Keratinocyte (primary cell): ENCODE measurements around the gene GARRE1.

Source experiments
- CTCF ChIP-seq, 3 experiments: IDR thresholded peaks in 1 of 3; conservative IDR thresholded peaks in 1 of 3; optimal IDR thresholded peaks in 1 of 3; 2 replicates in 2 of 3; 3 replicates in 1 of 3; pipeline versions ENCODE3 to v1.5.1; 2011; ENCODE audit warnings: low read length in 3 of 3, mild to moderate bottlenecking in 3 of 3, moderate library complexity in 2 of 3, control low read depth in 1 of 3, inconsistent platforms in 1 of 3; ENCODE audit not compliant: insufficient read depth in 2 of 3; ENCODE audit errors: extremely low read depth in 1 of 3
- EZH2 ChIP-seq: IDR thresholded peaks from one replicate; pipeline ENCODE4 v1.6.1; 2012; ENCODE audit warnings: inconsistent platforms, mild to moderate bottlenecking, low read length, moderate library complexity

- no peak for TF ChIP-seq CTCF (optimal IDR thresholded peaks at IDR 0.05 in 1 of 3, IDR thresholded peaks at IDR 0.05 in 1 of 3, conservative IDR thresholded peaks at IDR 0.05 in 1 of 3; ENCODE audit: extremely low read depth in 1 of 3, insufficient read depth in 2 of 3, low read length in 3 of 3)
- no peak for TF ChIP-seq EZH2
These were observed 20.0 kb downstream of the GARRE1 start for GRCh38 chr19:34274284-34274826.
